NOMO-1 (cell line): Measurements from ENCODE around the gene RADIL.

ENCODE experiments used
- DNase-seq, 2 experiments: peaks; one replicate each; lab custom pipeline; 2025; ENCODE audit not compliant: unreplicated experiment in 2 of 2; lab: John Stamatoyannopoulos, UW

Gene RADIL

DNA sequence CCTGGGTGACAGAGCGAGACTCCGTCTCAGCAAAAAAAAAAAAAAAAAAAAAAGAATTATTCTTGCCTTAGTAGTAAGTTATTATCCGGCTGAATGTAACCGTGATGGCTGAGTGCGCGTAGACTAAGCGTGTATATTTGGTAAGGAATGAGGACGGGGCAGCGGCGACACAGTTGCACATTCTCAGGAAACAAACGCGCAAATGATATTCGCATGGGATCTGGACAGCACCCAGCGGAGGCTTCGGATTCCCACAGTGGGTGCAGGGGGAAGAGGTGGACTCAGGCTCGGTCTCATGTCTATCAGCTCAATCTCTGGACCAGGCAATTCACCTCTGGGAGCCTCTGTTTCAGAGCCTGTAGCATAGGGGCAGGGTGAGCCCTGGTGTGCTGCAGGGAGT is 50.8 kb downstream of the RADIL start:
- no peak for DNase-seq

DNA sequence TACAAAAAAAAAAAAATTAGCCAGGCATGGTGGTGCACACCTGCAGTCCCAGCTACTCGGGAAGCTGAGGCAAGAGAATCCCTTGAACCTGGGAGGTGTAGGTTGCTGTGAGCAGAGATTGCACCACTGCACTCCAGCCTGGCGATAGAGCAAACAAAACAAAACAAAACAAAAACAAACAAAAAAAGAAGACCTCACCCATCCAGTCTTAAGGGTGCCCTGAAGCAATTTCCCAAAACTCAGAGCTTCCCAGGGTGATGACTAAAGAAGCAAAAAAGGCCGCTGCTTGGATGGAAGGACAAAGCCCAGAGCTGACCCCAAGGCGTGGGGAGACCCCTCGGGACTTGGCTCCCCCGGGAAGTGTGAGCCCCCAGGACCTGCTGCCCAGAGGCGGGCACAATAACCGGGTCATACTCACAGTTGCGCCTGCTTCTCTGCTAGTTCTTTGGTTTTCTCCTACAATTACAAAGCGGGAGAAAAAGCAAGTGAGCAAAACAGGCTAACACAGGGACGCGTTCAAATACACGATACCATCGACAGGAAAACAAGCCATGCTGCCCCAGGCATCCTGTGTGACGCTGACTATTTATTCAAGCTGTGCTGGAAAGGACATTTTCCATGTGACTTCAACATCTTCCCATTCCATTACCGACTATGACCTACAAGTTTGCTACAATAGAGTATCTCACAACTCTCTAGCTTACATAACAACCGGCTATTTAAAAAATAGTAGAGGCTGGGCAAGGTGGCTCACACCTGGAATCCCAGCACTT is 51.6 kb downstream of the RADIL start:
- no peak for DNase-seq

DNA sequence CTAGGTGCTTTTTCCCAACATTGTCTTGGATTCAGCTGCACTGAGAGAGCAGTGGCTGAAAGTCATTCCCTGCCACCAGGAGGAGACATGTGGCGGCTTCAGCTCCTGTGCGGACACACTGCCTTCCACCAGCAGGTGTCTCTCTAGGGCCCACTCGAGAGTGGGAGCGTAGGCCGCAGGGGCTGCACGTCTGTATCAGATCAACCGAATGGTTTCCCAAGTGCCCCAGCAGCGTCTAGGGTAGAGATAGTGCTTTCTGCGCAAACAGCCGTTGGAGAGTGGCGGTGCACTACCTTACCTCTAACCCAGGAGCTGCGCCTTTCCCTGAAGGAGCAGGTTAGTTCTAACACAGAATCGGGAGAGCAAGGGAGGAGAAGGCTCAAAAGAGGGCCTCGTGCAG is 53.3 kb downstream of the RADIL start:
- DNase-seq = no peak

DNA sequence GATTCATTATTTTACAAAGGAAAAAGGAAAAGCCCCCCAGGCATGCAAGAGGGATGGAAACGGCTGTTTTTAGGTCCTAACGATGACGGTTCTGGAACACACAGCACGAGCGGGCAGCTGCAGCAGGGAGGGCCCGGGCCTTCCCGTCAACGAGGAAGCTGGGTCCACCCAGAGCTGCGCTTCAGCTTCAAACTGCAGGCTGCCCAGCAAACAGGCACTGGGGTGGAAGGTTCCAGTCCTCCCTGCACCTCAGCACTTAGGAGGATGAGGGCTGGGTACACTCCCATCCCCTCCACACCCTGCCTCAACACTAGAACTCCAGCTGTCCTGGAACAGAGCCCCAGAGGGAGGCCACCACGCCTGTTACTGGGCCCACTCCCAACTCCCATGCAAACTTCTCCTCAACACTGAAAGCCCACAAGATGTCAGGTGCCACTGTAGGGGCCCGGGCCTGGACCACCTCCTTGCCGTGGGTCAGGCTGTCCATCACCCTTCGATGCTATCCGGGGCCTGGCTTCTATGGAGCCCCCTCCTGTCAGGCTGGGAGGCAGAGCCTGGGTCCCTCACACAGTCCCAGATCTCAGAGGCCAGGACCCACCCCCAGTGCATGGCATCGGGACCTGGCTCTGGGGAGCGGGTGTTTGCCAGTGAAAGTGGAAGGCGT is 54.7 kb downstream of the RADIL start:
- no peak for DNase-seq

DNA sequence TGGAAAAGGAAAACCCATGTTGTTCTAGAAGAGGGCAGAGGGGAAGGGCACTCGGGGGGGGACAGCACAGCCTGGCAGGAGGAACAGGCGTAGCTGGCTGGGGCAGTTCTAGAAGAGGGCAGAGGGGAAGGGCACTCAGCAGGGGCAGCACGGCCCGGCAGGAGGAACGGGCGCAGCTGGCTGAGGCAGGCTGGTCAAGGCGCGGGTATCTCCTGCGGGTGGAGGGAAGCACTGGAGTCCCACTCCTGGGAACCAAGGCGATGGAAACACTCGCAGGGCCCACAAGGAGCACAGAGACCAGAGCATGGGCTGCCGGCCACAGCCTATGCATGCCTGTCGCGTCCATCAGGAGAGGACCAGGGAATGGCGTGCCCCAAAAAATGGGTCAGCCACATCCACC is 58.4 kb downstream of the RADIL start:
- DNase-seq = no peak

DNA sequence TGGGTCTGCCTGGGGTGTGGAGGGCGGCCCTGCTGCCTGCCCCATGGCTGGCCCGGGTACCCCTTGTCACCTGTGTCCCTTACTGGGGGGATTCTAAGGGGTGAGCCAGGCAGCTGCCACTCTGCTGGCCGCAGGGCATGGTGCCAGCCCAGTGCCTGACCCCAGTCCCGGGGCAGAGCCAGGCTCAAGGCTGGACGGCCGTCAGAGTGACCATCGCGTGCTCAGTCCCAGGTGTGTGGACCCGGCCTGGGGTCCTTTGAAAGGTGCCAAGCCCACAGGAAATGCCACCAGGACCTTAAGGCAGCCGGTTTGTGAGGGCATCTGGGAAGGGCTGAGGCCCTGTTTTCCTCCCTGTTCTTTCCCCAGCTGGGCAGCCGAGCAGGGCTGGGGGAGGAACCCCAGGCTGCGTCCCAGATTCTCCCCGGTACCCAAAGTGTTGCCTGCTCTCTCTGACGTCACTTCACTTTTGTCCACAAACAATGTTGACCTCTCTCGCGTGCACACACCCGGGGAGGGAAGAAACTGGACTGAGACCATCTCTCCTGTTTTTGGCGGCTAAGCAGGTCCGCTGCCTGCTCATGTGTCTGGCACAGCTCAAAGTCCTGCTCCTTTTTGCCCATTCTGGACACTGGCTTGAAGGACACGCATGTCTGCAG is 59.3 kb downstream of the RADIL start:
- no peak for DNase-seq

DNA sequence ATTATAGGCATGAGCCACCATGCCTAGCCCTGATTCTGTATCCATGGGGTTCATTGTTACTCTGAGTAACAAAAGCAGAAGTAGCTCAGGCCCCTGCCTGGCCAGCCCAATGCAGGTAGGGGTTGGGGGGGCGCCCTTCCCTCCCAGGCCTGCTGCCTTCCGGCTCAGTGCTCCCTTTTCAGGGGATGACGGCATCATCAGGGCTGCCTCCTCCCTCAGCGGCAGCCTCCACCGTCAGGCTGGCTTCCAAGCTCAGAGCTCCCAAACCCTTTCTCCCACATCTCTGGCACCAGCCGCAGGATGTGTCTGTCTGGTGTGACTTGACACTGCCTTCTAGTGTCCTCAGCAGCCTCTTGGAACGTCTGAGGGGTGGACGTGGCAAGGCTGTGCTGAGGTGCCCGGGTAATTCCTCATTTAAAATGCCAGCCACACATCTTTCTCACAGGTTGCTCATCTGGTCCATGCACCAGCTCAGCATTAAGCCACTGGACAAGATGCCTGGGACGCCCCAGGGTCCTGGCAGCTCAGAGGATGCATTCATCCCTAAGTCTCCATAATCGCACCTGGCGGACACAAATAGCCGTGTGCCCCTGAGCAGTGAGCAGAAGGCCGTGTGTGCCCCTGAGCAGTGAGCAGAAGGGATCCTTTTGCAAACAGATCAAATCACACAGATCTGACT is 59.9 kb downstream of the RADIL start:
- no peak for DNase-seq

DNA sequence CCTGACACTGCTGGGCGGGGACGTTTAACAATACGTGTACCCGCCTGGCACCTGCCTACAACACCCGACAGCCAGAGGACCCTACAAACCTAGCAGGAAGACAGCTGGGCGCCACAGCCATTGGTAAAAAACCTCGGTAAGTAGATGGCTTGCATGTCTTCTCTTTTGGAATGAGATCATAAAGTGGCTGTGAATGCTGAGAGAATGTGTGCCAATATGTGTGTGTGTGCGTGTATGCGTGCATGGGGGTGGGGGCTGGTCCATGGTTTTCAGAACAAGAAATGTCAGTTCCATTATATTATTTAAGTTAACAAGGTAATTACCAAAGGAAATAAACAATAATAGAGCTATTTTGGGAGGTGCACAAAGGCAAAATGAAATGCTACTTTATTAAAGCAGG is 60.8 kb downstream of the RADIL start:
- no peak for DNase-seq

DNA sequence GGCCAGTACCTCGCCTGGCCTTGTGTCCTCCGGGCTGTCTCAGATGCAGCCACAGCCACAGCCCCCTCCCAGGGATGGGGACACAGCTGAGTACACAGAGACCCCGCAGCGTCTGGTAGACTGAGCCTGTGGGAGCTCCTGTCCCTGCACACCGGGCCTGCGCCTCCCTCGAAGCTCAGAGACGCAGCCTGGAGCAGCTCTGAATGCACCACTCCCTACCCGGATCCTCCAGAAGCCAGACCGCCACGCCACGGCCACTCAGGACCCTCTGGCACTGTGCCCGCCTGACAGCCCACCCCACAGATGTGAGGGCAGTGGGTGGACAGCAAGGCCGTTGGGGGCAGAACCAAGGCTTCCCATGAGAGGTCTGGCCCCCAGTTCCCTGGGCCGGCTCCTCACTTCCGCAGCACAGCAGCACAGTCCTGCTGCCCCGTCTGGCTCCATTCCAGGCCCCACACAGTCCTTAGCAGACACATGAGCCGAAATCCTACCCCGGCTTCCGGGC is 62.5 kb downstream of the RADIL start:
- DNase-seq = no peak

DNA sequence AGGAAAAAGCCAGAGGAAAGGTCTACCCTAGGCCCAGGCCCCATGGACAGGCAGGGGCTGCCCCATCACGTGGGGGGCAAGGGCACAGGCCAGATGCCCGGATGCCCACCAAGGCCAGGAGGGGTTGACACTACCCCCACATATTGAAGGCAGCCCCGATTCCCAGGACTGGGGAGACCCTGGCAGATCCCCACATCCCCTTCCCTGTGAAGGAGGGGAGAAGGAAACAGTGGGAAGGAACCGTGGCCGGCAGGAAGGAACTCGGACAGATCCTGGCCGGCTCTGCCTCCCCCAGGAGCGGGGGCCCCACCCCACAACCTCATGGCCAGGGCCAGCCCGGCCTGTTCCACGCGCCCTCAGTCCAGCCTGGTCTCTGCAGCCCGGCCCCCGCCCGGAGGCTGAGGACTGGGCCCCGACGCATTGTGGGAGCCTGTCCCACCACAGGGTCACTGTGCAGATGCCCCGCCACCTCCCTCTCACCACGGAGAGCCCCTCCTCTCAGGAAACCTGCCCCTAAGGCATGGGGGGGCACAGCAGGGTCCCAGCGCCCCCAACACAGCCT is 63.0 kb downstream of the RADIL start:
- no peak for DNase-seq

DNA sequence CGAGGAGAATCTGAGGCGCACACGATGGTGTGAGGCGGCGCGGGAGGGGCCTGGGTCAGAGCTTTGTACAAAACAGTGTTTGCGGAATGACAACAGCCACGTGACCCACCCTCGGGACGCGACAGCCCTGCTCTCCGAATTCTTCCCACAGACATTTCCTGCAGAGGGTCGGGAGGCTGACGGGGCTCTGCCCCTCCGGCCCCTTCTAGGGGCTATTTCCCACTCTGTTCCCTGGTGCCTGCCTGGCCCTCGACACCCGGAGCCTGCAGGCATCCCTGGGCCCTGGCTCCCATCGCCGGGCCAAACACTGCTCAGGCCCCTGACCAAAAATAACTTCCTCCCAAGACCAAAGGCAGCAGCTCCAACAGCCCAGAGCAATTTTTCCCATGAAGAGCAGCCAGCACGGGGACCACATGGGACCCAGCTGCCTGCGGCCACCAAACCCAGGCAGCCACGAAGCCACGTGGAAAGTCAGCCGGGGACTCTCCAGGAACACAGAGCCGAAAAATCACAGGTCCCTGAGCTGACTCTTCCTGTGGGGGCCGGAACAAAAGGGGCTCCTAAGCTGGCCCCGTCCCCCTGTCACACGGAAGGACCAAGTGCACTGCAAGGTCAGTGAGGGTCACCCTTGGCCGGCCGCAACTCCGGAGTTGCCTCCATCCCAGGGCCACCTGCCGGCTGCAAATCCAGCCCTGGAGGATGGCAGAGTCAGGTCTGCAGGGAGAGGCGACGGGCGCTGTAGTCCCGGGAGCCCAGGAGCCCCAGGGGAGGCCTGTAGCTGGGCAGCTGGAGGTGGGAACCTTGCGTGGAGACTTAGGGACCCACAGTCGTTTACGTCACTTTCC is 63.7 kb downstream of the RADIL start:
- no peak for DNase-seq

DNA sequence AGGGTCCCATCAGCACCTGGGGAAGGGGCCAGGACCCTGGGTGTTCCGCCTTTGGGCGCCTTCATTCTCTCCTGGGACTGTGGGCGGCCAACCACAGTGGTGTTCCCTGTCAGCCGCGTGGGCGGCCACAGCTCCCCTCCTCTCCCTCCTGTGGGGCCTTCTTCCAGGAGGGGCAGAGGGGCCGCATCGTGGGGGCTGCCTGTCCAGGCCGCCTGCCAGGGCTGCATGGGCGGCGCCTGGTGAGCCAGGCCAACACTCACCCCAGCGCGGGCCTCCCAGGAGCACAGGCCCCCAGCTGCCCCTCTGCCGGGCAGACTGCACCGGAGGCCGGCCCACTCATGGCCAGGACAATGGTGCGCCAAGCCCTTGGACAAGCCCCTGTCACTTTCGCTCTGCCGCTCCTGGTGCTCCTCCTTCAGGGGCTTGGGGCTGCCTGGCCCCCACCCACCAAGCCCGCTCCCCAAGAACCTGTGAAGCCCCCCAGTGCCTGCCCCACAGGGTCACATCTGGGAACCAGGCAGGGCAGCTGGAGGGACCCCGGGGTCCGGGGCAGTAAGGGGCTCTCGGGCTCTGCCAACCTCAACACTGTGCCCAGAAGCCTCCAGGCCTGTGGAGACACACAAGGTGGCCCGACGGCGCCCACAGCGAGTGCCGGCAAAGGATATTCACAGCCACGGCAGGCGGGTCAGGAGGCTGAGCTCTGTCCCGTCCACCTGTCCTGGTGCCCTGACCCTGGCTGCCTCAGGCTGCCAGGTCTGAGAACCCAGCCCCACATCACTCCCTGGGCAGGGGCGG is 65.3 kb downstream of the RADIL start:
- no peak for DNase-seq

DNA sequence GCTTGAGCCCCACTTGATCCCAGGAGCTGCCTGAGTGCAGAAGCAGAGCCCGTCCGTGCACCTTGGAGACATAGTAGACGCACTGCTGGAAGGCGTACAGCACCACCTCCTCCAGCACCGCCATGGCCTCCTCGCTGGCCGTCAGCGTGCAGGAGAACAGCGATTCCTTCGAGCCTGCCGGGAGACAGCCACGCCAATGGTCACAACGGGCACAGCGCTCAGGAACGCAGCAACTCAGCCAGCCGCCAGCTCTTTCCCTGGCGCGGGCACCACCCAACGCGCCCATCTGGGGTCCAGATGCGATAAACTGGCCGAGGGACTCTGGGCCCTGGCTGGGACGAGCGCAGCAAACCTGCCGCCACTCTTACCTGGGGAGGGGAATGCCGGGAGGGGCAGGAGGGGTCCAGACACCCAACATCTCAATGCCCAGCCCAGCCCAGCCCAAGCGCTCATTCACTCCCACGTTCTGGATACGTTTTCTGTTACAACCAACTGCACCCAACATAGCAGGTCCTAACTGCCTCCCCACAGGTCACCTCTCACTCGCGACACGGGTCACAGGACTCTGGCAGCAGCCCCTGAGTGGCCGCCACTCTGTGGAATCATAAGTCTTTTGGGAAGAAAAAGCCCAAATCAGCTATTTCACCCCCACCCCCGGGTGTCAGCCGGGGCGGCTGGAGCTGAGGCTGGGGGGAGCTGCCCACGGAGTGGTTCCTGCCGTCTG is 66.2 kb downstream of the RADIL start:
- DNase-seq = no peak

DNA sequence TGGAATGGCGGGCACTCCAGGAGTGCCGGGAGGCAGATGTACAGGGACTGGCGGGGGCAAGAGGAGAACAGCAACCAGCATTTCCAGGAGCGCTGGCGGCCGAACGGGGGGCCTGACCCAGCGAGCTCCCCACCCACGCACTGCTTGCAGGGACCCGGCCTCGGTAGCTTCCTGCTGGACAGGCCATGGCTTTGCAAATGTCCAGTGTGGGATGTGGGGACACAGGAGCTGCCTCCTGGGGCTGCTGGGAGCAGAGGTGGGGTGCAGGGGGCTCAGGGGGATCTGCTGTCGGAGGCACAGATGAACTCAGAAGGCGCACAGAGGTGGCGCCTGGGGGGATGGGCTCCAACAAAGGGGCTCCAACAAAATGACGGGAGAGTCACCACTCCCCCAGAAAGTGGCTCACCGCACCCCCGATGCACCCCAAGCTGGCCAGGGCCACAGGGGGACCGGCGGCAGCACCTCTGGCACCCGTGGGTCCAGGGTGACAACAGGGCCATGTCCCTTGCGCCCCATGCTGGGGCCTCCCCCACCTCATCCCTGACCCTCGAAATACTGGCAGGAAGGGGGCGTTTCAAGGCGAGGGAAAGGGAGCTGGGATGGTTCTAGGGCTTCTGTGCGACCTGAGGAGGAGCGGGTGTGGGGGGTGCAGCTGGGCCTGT is 67.0 kb downstream of the RADIL start:
- no peak for DNase-seq

DNA sequence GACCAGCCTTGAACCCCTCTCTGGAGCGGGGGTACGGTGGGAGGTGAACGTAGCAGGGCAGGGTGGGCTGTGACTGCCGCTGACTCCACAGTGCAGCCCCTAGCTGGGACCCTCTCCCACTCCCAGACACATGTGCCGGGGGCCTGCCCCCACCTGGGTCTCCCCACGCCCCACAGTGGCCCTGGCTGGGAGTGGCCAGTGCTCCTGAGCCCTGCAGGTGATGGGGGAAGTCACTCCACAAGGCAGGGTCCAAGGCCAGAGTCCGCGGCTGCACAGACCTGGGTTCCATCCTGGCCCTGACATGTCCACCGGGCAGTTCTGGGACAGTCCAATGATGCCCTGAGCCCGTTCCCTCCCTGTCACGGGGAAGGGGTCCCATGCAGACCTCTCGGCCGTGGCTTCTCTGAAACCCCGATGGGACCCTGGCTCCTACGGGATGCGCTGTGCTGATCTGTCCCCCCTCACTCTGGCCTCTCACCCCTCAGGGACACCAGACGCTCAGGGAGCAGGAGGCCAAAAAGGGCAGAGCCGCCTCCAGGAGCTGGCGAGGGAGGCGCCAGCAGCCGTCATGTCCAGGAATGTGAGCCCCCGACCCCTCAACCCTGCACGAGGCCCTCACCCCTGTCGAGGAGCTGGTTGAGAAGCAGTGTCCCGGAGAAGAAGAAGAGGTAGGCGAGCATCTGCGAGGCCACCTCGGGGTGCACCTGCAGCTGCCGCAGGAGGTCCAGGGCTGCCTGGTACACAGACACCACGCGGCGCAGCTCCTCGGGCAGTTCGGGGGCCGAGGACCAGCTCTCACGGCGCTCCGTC is 67.7 kb downstream of the RADIL start:
- DNase-seq = no peak

DNA sequence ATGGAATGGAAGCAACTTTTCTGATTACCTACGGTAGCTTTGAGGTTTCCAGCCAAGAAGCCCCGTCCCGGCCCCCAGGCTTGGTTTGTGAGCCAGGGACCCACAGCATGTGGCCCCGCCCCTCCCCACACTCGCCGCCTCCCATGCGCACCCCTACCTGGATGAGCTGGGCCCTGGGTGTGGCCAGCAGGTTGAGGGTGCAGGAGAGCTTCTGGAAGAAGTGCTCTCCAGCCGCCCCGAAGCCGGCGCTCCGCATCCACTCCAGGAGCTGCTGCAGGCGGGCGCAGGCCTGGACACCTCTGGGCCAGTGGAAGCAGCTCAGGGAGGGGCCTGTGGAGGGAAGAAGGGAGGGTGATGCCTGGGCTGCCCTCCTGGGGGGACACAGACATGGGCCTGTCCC is 68.4 kb downstream of the RADIL start:
- DNase-seq = no peak

DNA sequence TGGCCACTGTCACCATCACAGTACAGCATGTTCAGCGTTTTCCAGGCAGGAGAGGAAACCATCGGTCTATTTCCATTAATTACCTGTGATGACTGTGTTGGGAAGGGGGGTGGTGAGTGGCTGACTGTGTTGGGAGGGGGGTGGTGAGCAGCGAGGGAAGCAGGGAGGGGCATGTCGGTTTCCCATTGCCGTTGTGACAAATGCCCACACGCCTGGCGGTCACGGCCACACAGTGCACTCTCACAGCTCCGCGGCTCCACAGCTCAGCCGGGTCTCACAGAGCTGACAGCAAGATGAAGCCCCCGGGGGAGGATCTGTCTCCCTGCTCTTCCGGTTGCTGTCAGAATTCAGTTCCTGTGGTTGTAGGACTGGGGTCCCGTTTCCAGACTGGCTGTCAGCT is 69.1 kb downstream of the RADIL start:
- no peak for DNase-seq
